Activated CD4-positive, alpha-beta T cell treated with anti-CD3 and anti-CD28 coated beads for 48 hours (primary cell): Measurements from ENCODE around the gene PPM1J.
"Not testable (repeated sequence)": the region's sequence is repeated elsewhere in the genome, so short reads cannot be mapped to it uniquely, and the experiment has no call there.

Experiments
- DNase-seq: peaks from one replicate; pipeline ENCODE4 v3.0.0-alpha.2; 2020

The PPM1J gene, protein sequence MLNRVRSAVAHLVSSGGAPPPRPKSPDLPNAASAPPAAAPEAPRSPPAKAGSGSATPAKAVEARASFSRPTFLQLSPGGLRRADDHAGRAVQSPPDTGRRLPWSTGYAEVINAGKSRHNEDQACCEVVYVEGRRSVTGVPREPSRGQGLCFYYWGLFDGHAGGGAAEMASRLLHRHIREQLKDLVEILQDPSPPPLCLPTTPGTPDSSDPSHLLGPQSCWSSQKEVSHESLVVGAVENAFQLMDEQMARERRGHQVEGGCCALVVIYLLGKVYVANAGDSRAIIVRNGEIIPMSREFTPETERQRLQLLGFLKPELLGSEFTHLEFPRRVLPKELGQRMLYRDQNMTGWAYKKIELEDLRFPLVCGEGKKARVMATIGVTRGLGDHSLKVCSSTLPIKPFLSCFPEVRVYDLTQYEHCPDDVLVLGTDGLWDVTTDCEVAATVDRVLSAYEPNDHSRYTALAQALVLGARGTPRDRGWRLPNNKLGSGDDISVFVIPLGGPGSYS

DNA sequence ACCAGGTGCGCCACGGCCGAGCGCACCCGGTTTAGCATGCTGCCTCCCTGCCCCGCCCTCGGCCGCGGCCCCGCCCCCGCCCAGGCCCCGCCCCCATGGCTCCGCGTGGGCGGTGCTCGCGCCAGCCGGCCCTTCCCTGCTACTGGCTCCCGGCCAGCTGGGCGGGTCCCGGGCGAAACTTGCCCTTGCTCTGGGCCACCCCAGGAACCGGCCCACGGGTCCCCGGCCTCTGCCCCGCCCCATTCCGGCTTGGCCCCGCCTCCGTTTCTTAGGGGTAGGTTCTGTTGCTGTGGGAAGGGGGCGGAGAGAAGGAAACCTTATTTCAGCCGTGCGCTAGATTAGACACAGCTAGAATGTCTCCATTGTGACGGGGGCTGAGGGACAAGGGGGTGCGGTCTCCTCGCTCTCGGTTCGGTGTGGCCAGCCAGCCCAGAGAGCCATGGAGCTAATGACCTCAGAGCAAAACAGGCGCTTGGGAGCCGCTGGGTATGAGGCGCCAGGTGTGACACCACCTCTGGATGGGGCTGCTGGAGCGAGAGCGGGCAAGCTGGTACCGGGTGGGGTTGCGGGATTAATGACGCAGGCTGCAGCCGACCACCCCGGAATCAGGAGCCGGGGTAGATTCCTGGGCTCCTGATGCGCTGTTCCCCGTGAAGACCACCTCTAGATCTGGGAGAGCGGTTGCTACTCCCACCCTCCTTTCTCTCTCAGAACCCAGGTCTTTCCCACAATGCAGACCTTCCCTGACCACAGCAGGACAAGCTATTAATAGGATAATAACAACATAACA, at the start of gene PPM1J:
Gene PPM1J, minus strand, starts transcription at position 69 of the 790 bp plus-strand sequence. Its CDS starts 31 bp downstream, at position 38.
- DNase-seq = peak; percentile 97

DNA sequence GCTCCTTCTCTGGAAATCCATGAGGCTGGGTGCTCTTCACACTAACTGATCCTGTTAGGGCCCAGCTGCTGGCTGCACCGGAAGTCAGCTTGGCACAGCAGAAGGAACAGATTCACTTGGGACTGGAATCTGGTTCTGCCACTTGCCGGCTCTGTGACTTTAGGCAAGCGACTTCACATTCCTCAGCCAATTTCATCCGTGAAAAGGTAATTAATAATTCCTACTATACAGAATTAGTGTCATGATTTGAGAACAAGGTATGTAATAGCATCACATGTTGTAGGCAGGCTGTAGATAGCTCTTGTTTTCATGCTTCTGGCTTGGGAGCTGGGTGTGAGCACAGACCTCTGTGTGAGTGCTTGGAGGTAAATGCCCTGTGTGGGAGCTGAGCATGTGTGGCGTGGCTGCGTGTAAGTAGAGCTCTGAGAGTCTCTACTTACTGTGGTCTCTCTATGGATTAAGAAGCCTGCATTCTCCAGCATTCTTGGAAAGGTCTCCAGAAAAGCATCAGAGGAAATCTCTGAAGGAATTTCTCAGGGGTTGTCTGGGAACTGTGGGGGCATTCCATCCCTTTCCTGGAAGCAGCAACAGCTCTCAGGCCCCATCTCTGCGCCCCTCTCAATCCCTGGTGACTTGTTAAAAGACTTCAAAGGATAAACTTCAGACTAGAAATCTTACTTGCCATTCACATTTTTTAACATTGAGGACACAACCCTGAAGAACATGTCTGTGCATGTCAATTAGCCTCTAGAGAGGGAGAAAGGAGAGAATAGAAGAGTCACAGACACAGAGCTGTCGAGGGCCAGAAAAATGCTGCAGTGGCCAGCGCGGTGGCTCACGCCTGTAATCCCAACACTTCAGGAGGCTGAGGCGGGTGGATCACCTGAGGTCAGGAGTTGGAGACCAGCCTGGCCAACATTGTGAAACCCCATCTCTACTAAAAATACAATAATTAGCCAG, 47.7 kb upstream of the PPM1J start:
- DNase-seq = no peak

DNA sequence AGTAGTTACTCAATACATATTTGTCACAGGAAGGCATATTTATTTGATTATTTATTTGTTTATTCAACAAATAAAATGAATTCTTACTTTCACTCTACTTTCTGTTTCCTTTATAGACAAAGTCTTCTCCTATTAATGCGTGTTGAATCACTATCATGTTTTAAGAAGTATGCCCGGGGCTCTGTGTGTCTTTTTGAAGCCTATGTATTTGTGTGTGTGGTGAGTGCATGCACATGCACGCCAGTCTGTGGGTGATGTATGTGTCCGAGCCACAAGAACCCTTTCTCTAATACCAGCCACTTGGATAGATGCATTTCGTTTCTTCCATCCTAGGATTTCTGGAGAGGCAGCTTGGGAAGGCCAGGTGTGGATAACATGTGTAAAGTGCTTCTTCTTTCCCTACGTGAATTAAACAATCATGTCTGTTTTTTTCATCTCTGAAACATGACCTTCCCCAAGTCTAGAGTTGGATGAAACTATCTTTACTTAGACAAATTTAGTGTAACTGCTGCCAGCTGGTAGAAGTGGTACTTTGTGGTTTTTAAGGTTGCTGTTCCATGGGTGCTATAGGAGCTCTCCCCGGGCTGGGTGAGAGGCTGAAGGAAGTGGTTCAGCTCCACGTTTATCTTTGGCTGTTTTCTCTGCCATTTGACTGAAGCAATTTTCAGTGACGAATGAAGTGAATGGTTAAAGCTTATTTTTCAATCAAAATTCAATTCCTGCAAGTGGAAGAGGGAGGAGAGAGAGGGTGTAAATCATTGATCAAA, 46.8 kb upstream of the PPM1J start:
- DNase-seq = no peak

DNA sequence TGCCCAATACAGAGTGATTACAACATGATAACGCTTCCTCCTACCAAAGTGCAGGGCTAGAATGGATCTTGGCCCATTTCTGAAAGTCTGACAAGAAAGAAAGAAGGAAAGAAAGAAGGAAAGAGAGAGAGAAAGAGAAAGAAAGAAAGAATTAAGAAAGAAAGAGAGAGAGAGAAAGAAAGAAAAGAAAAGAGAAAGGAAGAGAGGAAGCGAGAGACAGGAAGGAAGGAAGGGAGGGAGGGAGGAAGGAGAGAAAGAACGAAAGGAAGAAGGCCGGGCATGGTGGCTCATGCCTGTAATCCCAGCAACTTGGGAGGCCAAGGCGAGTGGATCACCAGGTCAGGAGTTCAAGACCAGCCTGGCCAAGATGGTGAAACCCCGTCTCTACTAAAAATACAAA, 44.1 kb upstream of the PPM1J start:
- DNase-seq = no peak

DNA sequence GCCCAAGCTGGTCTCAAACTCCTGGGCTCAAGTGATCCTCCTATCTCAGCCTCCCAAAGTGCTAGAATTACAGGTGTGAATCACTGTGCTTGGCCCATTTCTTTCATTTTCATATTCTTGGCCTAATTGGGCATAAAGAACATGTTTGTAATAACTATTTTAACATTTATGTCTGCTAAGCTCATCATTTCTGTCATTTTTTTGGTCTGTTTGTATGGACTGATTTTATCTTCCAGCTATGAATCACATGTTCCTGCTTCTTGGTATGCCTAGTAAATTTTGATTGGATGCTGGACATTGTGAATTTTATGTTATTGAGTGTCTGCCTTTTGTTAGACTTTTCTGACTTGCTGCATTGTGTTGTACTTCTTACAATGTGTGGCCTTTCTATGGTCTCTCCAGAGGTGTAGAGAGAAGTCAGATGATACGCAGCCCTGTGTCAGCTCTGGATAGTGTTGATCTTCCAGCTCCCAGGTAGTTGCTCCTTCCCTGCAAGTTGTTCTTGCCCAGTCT, 39.0 kb upstream of the PPM1J start:
- DNase-seq = no peak

DNA sequence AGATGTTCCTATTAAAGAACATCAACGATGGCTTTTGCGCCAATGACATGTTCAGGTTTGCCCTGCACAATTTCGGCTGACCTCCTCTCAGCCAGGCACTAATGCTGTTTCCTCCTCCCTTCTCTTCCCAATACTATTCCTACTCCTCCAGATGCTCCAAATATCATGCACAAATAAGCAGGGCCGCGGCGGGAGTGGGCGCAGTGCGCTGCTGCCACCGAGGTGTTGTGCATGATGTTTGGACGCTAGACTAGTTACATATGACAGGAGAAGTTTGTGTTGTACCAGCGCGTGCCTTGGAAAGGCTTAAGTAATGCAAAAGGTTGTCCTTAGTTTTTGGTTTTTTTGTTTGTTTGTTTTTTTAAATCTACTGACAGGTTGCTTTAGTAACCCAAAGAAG, 33.3 kb upstream of the PPM1J start:
- DNase-seq = no peak

DNA sequence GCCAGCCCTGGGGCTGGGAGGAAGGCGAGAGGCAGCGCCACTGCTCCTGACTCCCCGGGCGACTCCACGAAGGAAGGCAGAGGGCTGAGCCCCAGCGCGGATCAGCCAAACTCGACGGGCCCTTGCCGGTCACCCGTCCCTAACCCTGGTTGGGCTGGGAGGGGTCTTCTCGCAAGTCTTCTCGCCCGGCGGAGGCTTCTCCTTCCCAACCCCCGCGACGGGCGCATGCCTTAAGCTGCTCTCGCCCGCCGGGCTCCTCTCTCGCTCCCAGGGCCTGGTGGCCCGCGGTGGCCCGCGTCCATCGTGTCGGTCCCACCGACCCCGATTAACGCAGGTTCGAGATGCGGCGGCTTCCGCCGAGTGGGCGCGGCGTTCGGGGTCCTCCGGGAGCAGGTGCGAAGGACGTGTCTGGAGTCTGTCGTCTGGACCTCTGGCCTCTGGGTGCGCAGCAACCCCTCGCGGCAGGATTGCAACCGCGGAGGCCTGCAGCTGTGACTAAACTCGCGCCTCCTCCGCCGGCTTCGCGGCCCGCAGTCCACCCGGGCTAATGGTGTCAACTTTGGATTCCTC, 29.0 kb upstream of the PPM1J start:
- DNase-seq = no peak

DNA sequence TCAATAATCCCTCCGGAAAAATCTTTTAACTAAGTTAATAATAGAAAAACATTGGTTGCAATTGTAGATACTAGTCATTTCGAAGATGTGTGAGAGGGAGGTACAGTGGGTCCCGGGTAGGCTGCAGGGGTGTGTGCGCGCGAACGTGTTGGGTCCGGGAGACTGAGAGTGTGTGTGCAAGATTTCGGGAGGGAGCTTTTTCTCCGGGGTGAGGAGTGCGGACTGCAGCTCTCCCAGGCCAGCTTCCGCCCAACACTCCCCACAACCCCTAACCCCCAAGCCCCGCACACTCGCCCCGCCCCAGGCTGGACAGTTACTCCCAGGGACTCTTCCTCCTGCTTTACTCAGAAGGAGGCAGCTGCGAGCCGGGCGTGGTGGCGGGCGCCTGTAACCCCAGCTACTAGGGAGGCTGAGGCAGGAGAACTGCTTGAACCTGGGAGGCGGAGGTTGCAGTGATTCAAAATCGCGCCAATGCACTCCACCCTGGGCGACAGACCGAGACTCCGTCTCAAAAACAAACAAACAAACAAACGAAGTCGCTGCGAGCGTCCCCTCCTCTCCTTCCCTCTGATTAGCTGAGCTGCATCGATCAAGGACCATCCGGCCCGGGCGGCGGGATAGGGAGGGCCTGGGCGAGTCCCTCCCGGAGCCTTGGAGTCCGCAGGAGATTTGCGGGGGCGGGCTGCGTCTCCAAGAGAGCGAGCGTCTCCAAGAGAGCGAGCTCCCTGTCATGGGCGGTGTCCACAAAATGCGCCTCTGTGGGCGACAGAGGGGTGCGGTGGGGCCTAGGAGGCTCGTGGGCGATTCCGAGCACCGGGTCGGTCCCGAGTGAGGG, 28.3 kb upstream of the PPM1J start:
- DNase-seq = no peak

DNA sequence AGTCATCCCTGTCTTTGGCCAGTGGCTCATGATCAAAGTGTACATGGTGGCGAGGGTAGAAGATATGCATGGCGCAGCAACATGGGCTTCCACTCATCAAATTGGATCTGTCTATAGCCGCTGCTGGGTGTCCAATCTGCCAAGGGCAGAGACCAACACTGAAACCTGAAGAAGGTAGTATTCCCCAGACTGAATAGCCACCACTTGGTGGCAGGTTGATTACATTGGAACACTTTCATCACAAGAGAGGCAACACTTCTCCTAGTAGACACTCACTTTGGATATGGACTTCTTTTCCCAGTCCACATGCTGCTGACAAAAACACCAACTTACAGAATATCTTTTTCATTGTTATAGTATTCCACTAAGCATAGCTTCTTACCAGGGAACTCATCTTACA, 22.4 kb upstream of the PPM1J start:
- DNase-seq = no peak

DNA sequence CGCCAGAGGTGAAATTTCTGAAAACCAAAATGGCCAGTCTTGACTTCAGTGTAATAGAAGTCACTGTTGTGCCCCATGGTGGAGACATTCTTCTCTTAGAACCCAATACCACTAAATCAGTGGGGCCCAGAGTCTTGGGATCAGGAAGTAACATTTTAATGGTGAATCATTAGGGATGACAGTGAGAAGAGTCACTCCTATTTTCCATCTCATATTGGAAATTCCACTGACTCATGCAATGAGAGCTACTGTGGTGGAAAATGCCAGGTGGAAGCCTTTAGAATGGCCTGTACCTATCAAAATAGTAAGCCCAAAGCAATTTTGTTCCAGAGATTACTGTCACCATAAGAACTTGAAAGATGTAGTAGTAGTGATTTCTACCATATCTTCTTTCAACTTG, 20.6 kb upstream of the PPM1J start:
- DNase-seq = peak; percentile 36

DNA sequence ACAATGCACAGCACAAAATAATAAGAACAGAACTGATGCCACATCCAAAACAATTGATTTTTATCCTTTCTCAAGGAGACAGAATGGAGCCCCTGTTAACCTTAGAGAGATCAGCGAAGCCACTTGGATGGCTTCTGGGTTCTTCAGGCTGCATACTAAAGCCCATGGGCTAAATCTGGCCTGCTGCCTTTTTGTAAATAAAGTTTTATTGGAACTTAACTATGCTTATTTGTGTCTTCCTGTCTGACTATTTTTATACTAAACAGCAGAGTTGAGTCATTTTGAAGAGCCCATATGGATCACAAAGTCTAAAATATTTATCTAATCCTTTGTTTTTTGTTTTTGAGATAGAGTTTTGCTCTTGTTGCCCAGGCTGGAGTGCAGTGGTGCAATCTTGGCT, 16.3 kb upstream of the PPM1J start:
- no peak for DNase-seq

DNA sequence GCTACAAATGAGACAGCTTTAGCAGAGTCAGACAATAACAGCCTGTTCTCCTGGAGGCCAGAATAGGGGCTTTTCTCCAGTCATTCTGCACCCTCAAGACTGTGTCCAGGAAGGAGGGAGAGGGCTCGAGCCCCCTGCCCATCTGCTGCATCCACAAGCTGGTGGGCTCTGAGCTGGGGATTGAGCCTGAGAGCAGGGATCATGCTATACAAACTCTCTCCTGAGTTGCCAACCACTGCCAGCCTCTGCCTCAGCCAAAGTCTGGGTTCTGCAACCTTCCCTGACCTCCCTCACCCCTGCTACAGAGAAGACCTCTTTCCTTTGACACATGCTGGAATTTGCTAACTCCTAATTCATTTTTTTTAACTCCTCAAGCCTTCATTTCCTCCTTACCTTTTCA, 14.8 kb upstream of the PPM1J start:
- no peak for DNase-seq

DNA sequence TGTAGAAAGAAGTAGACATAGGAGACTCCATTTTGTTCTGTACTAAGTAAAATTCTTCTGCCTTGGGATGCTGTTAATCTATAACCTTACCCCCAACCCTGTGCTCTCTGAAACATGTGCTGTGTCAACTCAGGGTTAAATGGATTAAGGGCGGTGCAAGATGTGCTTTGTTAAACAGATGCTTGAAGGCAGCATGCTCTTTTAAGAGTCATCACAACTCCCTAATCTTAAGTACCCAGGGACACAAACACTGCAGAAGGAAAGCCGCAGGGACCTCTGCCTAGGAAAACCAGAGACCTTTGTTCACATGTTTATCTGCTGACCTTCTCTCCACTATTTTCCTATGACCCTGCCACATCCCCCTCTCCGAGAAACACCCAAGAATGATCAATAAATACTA, 13.9 kb upstream of the PPM1J start:
- not testable (repeated sequence) for DNase-seq

DNA sequence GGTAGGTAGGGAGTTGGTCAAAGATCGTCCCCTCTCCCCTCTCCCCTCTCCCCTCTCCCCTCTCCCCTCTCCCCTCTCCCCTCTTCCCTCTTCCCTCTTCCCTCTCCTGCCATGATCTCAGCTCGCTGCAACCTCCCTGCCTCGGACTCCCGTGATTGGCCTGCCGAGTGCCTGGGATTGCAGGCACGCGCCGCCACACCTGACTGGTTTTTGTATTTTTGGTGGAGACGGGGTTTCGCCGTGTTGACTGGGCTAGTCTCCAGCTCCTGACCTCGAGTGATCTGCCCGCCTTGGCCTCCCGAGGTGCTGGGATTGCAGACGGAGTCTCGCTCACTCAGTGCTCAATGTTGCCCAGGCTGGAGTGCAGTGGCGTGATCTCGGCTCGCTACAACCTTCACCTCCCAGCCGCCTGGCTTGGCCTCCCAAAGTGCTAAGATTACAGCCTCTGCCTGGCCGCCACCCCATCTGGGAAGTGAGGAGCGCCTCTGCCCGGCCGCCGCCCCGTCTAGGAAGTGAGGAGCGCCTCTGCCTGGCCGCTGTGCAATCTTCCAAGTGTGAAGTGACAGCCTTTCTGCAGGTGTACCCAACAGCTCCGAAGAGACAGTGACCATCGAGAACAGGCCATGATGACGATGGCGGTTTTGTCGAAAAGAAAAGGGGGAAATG, 13.3 kb upstream of the PPM1J start:
- DNase-seq = not testable (repeated sequence)

DNA sequence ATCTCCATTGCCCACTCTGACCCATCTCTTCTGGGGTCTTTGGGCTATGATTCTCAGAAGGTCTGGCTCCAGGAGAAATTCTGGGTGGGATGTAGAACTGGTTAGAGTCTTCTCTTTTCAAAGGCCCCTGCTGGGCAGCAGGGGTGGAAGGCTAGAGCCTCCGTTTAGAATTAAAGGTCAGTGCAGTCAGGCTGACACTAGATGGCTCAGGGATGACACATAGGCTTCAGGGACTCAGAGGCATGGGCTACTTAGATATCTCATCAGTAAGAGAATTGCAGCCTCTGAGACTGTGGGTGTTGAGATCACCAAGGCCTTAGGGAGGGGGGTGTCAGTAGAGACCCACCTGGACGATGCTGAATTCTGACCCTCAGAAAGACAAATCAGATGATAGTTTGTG, 12.6 kb upstream of the PPM1J start:
- DNase-seq = no peak

DNA sequence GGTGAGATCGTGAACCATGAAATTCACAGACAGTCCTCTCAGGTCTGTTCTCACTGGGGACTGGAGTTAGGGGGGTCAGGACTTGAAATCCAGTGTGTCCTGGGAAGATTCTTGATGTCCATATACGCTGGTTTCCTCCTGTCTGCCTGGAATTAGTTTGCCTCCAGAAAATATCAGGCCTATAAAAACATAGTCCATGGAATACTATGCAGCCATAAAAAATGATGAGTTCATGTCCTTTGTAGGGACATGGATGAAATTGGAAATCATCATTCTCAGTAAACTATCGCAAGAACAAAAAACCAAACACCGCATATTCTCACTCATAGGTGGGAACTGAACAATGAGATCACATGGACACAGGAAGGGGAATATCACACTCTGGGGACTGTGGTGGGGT, 9.1 kb upstream of the PPM1J start:
- DNase-seq = not testable (repeated sequence)

DNA sequence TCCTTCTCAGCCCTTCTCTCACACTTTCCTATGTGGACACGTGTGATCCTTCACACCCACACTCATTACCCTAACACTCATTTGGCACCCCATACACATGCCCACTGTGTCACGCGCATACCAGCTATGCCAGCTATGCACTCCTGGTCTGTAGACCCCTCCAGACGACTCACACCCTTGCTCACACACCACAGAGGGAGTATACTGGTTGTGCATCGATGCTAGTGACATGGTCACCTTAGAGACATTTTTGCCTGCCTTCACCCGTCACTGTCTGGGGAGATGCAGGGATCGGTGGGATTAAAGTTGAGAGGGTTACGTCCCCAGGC, 8.3 kb upstream of the PPM1J start:
- no peak for DNase-seq

DNA sequence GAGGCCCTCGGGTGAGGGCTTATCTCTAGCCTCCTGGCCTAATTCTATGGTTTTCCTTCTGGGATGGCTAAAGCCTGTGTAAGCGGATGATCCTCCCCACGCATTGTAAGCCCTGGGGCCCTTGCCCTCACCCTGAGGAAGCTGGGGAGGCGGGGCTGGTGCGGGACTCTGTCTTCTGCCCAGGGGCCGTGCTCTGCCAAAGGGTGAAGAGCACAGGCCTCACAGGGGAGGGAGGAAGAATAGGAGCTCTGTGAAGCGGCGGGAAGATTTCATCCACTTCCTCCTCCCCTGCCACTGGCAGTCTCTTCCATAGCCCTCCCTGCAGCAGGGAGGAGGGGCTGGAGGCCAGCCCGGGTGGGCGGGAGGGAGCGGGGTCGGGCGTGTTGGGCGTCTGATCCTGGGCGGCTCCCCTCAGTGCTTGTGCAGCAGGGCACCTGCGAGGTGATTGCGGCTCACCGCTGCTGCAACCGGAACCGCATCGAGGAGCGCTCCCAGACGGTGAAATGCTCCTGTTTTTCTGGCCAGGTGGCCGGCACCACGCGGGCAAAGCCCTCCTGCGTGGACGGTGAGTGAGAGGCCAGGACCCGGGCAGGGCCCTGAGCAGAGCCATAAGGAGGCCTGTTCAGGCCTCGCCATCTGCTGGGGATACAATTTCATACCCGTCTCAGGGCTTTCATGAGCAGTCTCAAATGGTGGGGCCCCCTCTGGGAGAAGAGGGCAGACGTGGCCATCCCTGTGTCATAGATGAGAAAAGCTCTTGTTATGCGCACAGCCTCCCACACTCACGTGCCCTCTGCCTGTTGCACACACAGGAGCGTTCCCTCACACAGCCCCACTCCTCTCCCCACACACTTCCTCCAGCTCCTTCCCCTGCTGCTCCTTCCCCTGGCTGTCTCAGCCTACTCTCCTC, 7.7 kb upstream of the PPM1J start:
- peak; percentile 51 for DNase-seq

DNA sequence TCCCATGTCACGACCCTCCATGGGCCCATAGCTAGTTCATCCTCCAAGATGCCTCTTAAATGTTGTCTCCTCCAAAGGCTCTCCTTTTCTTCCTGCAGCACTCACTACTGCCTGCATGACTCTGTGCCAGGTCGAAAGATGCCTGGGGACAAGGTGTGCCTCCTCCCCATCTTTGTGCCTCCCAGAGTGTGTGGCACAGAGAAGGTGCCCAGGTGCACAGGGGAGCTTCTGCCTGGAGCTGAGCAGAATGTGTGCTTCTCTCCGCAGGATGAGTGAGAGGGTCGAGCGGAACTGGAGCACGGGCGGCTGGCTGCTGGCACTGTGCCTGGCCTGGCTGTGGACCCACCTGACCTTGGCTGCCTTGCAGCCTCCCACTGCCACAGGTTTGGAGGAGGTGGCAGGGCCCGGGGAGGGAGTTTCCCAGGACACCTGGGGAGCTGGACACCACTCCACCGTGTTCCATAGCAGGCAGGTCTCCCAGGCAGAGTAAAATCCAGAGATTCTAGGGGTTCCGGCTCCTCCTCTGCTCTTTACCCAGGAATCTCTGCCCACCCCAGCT, 6.9 kb upstream of the PPM1J start:
- DNase-seq = no peak
